PC-9 (cell line): ENCODE data around the gene ORC3. TPM values are rescaled to one million over a fixed set of nuclear protein-coding genes. Genes with fewer than 3 reads are reported as not detected.

Experiments used
- BruUV-seq: library from RNA; stranded (reverse); fragments of 400-500 nt; replicated peaks from 2 replicates; lab custom pipeline; 2021; lab: Mats Ljungman, UMichigan
- CTCF ChIA-PET: fragments of 300-600 bp; sonication (Branson Sonifier 250); formaldehyde crosslinking; loops from one replicate; lab custom pipeline; 2022; ENCODE audit warnings: antibody characterized with exemption; lab: Charles Lee
- POLR2A ChIA-PET: fragments of 300-600 bp; sonication (Branson Sonifier 250); formaldehyde crosslinking; loops from one replicate; lab custom pipeline; 2022; ENCODE audit warnings: antibody characterized with exemption; ENCODE audit not compliant: unreplicated experiment; lab: Charles Lee
- DNase-seq, 2 experiments: peaks; one replicate each; pipeline versions ENCODE4 v3.0.0 to v3.0.0-alpha.2; 2015 to 2022; ENCODE audit warnings: mixed read lengths in 1 of 2
- H2AFZ ChIP-seq: fragments of 200-600 bp; sonication (generic); 2 replicates; pipeline ENCODE4 v1.8.1; 2017; ENCODE audit warnings: antibody characterized with exemption
- H3F3A ChIP-seq: fragments of 200-600 bp; sonication (generic); 2 replicates; pipeline ENCODE4 v1.8.1; 2017; ENCODE audit warnings: antibody characterized with exemption, mild to moderate bottlenecking, low read depth; ENCODE audit not compliant: insufficient read depth
- H3K27ac ChIP-seq: fragments of 200-600 bp; sonication (generic); 2 replicates; pipeline ENCODE4 v1.6.1; 2016; ENCODE audit warnings: mixed run types
- H3K27me3 ChIP-seq: fragments of 200-600 bp; sonication (generic); 2 replicates; pipeline ENCODE4 v1.6.1; 2016; ENCODE audit warnings: low read depth, mixed run types; ENCODE audit not compliant: insufficient read depth
- H3K36me3 ChIP-seq: fragments of 200-600 bp; sonication (generic); 2 replicates; pipeline ENCODE4 v1.6.1; 2016; ENCODE audit warnings: low read depth, mixed run types
- H3K4me1 ChIP-seq: fragments of 200-600 bp; sonication (generic); replicated peaks from 2 replicates; pipeline ENCODE4 v1.6.1; 2016; ENCODE audit warnings: mixed run types; ENCODE audit not compliant: insufficient read depth
- H3K4me2 ChIP-seq: fragments of 200-600 bp; sonication (generic); 2 replicates; pipeline ENCODE4 v1.6.1; 2017; ENCODE audit warnings: mixed run types
- H3K4me3 ChIP-seq: fragments of 200-600 bp; sonication (generic); 2 replicates; pipeline ENCODE4 v1.6.1; 2016; ENCODE audit warnings: mixed run types
- H3K79me2 ChIP-seq: fragments of 200-600 bp; sonication (generic); 2 replicates; pipeline ENCODE4 v1.6.1; 2017; ENCODE audit warnings: low read depth, mixed run types
- H3K9me2 ChIP-seq: fragments of 200-600 bp; sonication (generic); 2 replicates; pipeline ENCODE4 v1.8.1; 2017; ENCODE audit warnings: mild to moderate bottlenecking; ENCODE audit not compliant: insufficient read depth
- H3K9me3 ChIP-seq: fragments of 200-600 bp; sonication (generic); 2 replicates; pipeline ENCODE4 v1.8.1; 2016; ENCODE audit warnings: low read depth; ENCODE audit not compliant: insufficient read depth
- H4K20me1 ChIP-seq: fragments of 200-600 bp; sonication (generic); 2 replicates; pipeline ENCODE4 v1.8.1; 2017; ENCODE audit not compliant: insufficient read depth
- CTCF ChIP-seq: fragments of 200-600 bp; sonication (generic); conservative IDR thresholded peaks from 2 replicates; pipeline ENCODE4 v1.6.1; 2017; ENCODE audit warnings: mixed run types, antibody characterized with exemption, mild to moderate bottlenecking, moderate library complexity
- EZH2 ChIP-seq: fragments of 200-600 bp; sonication (generic); IDR thresholded peaks from 2 replicates; pipeline ENCODE4 v1.8.0; 2017; ENCODE audit warnings: antibody characterized with exemption, low read depth
- intact Hi-C: fragments of 100-400 bp; cut with micrococcal nuclease; formaldehyde crosslinking; loops from one replicate; pipeline ENCODE4 v1.10.0; 2022; ENCODE audit not compliant: unreplicated experiment
- total RNA-seq: library from RNA; stranded (reverse); gene quantifications from 2 replicates; pipeline ENCODE4 v1.2.3, GENCODE V29; 2021

Gene ORC3
- total RNA-seq, 1 experiment from 2014 or later = 24.3 TPM

GRCh38 chr6:87633851-87634250 lies 43.9 kb downstream of the ORC3 start:
- Histone ChIP-seq H3K36me3 (no peaks in the 10 kb centered on the region; the same call in 1 of the 2 replicates), H3K9me3 (no peaks in the 10 kb centered on the region), H3F3A (no peaks in the 10 kb centered on the region), H3K4me3 (no peak overlapping the region), H3K4me2 (no peak overlapping the region), H3K4me1 (no peaks in the 10 kb centered on the region), H3K79me2 (no peaks in the 10 kb centered on the region), H3K27ac (no peak overlapping the region), H4K20me1 (no peaks in the 10 kb centered on the region), H3K9me2 (no peaks in the 10 kb centered on the region), H3K27me3 (no peaks in the 10 kb centered on the region), H2AFZ (no peak overlapping the region)
- ChIA-PET CTCF (no interaction called here), POLR2A (no interaction called here)
- no peak for TF ChIP-seq CTCF
- no peak for TF ChIP-seq EZH2
- intact Hi-C loops = no loop called here
- BruUV-seq = no TSS peak
- DNase-seq = no peak

- Histone ChIP-seq H3K4me3 (no peak overlapping the region), H3K4me1 (no peaks in the 10 kb centered on the region), H3K9me2 (no peaks in the 10 kb centered on the region), H3K27ac (no peak overlapping the region), H3K27me3 (no peaks in the 10 kb centered on the region), H3K79me2 (no peaks in the 10 kb centered on the region), H4K20me1 (no peaks in the 10 kb centered on the region), H3K36me3 (no peaks in the 10 kb centered on the region; the same call in 1 of the 2 replicates), H3K4me2 (no peak overlapping the region), H2AFZ (no peak overlapping the region), H3K9me3 (no peaks in the 10 kb centered on the region), H3F3A (no peaks in the 10 kb centered on the region)
- no peak for DNase-seq
- no TSS peak for BruUV-seq
- POLR2A ChIA-PET = no interaction called here
- CTCF ChIA-PET = no interaction called here
- intact Hi-C loops = no loop called here
- no peak for TF ChIP-seq CTCF
- TF ChIP-seq EZH2 = no peak
Observed at GRCh38 chr6:87636315-87636714, 46.4 kb downstream of the ORC3 start.

DNA sequence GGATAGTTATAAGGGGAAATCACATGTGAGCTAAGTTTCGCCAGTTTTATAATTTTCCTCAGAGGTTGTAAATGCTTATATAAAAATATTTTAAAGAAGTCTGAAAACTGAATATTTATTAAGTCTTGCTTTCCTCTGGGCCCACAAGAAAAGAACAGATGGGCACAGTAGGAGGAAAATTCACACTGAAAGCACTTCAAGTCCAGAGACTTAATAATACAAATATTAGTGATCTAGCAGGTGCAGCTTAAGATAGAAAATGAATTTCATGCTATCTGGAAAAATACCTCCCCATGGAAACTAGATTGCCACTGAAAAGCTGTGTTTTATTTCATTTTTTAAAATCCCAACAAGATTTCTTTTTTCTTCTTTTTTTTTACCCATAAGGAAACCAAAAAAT lies 47.2 kb downstream of the ORC3 start:
- Histone ChIP-seq H3K9me3 (no peaks in the 10 kb centered on the region), H3K27ac (no peak overlapping the region), H3K4me2 (no peak overlapping the region), H4K20me1 (no peaks in the 10 kb centered on the region), H3K27me3 (no peaks in the 10 kb centered on the region), H2AFZ (no peak overlapping the region), H3F3A (no peaks in the 10 kb centered on the region), H3K36me3 (no peaks in the 10 kb centered on the region; the same call in 1 of the 2 replicates), H3K4me1 (no peaks in the 10 kb centered on the region), H3K79me2 (no peaks in the 10 kb centered on the region), H3K4me3 (no peak overlapping the region), H3K9me2 (no peaks in the 10 kb centered on the region)
- TF ChIP-seq EZH2 (no peak), CTCF (no peak)
- ChIA-PET CTCF (no interaction called here), POLR2A (no interaction called here)
- no TSS peak for BruUV-seq
- intact Hi-C loops = no loop called here
- no peak for DNase-seq
